ENCODE results near the gene ANKRD33.

GRCh38 chr12:51838762-51839161 lies 49.1 kb upstream of the ANKRD33 start:
- no peak for TF ChIP-seq SMC3 (IDR thresholded peaks at IDR 0.05; ENCODE audit: low read depth, low read length)
- TF ChIP-seq CTCF (IDR thresholded peaks at IDR 0.05): no peak

Measured in SK-N-SH (cell line).